ENCODE measurements around the gene DLEC1. TPM values are rescaled to one million over a fixed set of nuclear protein-coding genes. Genes with fewer than 3 reads are reported as not detected.

The DLEC1 gene
- total and polyA plus RNA-seq, 9 of the 15 experiments (the other 6 are each of a cell fraction or from before 2014, with no cell fraction given), result 0.07 to 0.08 TPM; not detected in 7

DNA sequence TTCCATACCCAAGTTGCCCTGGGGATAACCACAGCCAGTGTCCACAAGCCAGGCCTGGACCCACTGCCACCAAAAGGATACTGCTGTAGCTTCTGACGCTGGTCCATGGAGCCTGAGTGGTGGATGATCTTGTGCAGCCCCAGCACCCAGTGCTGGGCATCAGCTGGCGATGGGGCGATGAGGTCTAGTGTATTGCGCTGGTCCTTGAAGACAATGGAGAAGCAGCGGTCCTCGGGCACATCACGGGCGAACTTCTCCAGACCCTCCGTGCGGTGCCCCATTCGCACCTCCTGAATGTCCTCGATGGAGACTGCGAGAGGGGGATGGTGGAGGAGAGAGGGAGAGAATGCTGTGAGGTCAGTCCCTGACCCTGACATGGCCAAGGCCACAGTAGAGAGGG, 22.6 kb upstream of the DLEC1 start (continued):
- TF ChIP-seq ZNF407 (IDR thresholded peaks at IDR 0.05; ENCODE audit: low read depth) (no peak), HDAC3 (IDR thresholded peaks at IDR 0.05; ENCODE audit: borderline replicate concordance, partially characterized antibody) (no peak), BMI1 (IDR thresholded peaks at IDR 0.05; ENCODE audit: low read length) (no peak), TAF1 (IDR thresholded peaks at IDR 0.05; ENCODE audit: control insufficient read depth, extremely low read depth, insufficient read depth, low read length, severe bottlenecking) (no peak), LEF1 (IDR thresholded peaks at IDR 0.05) (no peak), ZNF584 (CRISPR knock-in tag; IDR thresholded peaks at IDR 0.05; ENCODE audit: low read depth) (no peak), CLOCK (CRISPR knock-in tag; IDR thresholded peaks at IDR 0.05; ENCODE audit: borderline replicate concordance) (no peak)
